HEK293 (cell line): ENCODE measurements around the gene DDX49.

Experiments used
- CTCF ChIA-PET: fragments of 350-600 bp; formaldehyde crosslinking; extraction: SDS; loops from one replicate; lab custom pipeline; 2021; ENCODE audit warnings: antibody characterized with exemption; lab: Yijun Ruan, JAX
- POLR2A ChIA-PET: fragments of 300-600 bp; formaldehyde crosslinking; extraction: SDS; loops from one replicate; lab custom pipeline; 2020; ENCODE audit warnings: antibody characterized with exemption, inconsistent platforms; lab: Yijun Ruan, JAX
- H3K27ac ChIP-seq: fragments of 200-500 bp; sonication (Bioruptor generic); 2 replicates; pipeline ENCODE4 v1.5.1; 2014; ENCODE audit warnings: low read depth, low read length, control low read depth, inconsistent platforms; ENCODE audit errors: extremely low read depth
- H3K36me3 ChIP-seq, 2 experiments: fragments of 200-500 bp in 1 of 2; sonication (Bioruptor generic) in 1 of 2; 1 replicate in 1 of 2; 2 replicates in 1 of 2; pipeline ENCODE4 v1.5.1; 2014 to 2017; ENCODE audit warnings: inconsistent platforms in 2 of 2, low read length in 2 of 2; ENCODE audit not compliant: control insufficient read depth in 2 of 2, insufficient read depth in 1 of 2
- H3K4me1 ChIP-seq: fragments of 200-500 bp; sonication (Bioruptor generic); 2 replicates; pipeline ENCODE4 v1.5.1; 2014; ENCODE audit warnings: mild to moderate bottlenecking, low read length, inconsistent platforms; ENCODE audit not compliant: control insufficient read depth, insufficient read depth
- H3K4me3 ChIP-seq: 2 replicates; pipeline ENCODE4 v1.5.1; 2011; ENCODE audit warnings: low read depth, mild to moderate bottlenecking, control low read depth, low read length, moderate library complexity
- H3K9me3 ChIP-seq: fragments of 200-500 bp; sonication (Bioruptor generic); 2 replicates; pipeline ENCODE4 v1.5.1; 2014; ENCODE audit warnings: low read depth, low read length, inconsistent platforms; ENCODE audit not compliant: control insufficient read depth, insufficient read depth
- FEZF1 ChIP-seq: fragments of 450-650 bp; formaldehyde crosslinking; IDR thresholded peaks from 2 replicates; pipeline ENCODE4 v1.5.1; 2016; ENCODE audit warnings: missing biosample characterization, missing genetic modification characterization
- MEIS1 ChIP-seq: sonication (generic); formaldehyde crosslinking; IDR thresholded peaks from 2 replicates; pipeline ENCODE4 v1.8.1; 2022; ENCODE audit warnings: missing genetic modification reagents, mild to moderate bottlenecking, borderline replicate concordance
- PRDM4 ChIP-seq: fragments of 450-650 bp; formaldehyde crosslinking; IDR thresholded peaks from 2 replicates; pipeline ENCODE4 v1.5.1; 2017; ENCODE audit warnings: missing biosample characterization, missing genetic modification characterization
- RBAK ChIP-seq: fragments of 450-650 bp; formaldehyde crosslinking; IDR thresholded peaks from 2 replicates; pipeline ENCODE4 v1.5.1; 2016; ENCODE audit warnings: missing biosample characterization, missing genetic modification characterization
- ZBTB17 ChIP-seq: fragments of 450-650 bp; formaldehyde crosslinking; IDR thresholded peaks from 2 replicates; pipeline ENCODE4 v1.5.1; 2016; ENCODE audit warnings: missing biosample characterization, missing genetic modification characterization
- ZBTB7A ChIP-seq: fragments of 450-650 bp; formaldehyde crosslinking; IDR thresholded peaks from 2 replicates; pipeline ENCODE4 v1.5.1; 2016; ENCODE audit warnings: low read depth, missing biosample characterization, missing genetic modification characterization
- ZEB2 ChIP-seq: fragments of 450-650 bp; formaldehyde crosslinking; IDR thresholded peaks from 2 replicates; pipeline ENCODE4 v1.5.1; 2016; ENCODE audit warnings: missing biosample characterization, missing genetic modification characterization
- ZFP41 ChIP-seq: fragments of 450-650 bp; formaldehyde crosslinking; IDR thresholded peaks from 2 replicates; pipeline ENCODE4 v1.5.1; 2016; ENCODE audit warnings: missing biosample characterization, missing genetic modification characterization, borderline replicate concordance
- ZNF138 ChIP-seq: fragments of 450-650 bp; formaldehyde crosslinking; IDR thresholded peaks from 2 replicates; pipeline ENCODE4 v1.5.1; 2016; ENCODE audit warnings: missing biosample characterization, missing genetic modification characterization, borderline replicate concordance
- ZNF184 ChIP-seq: fragments of 450-650 bp; IDR thresholded peaks from 2 replicates; pipeline ENCODE4 v1.5.1; 2018; ENCODE audit warnings: missing biosample characterization, mild to moderate bottlenecking, missing genetic modification characterization
- ZNF223 ChIP-seq: fragments of 450-650 bp; formaldehyde crosslinking; IDR thresholded peaks from 2 replicates; pipeline ENCODE4 v1.5.1; 2016; ENCODE audit warnings: missing biosample characterization, missing genetic modification characterization
- ZNF449 ChIP-seq: fragments of 450-650 bp; formaldehyde crosslinking; IDR thresholded peaks from 2 replicates; pipeline ENCODE4 v1.5.1; 2017; ENCODE audit warnings: missing biosample characterization, mild to moderate bottlenecking, missing genetic modification characterization, moderate library complexity
- ZNF561 ChIP-seq: fragments of 450-650 bp; IDR thresholded peaks from 2 replicates; pipeline ENCODE4 v1.5.1; 2018; ENCODE audit warnings: missing biosample characterization, missing genetic modification characterization, borderline replicate concordance
- ZNF677 ChIP-seq: fragments of 450-650 bp; IDR thresholded peaks from 2 replicates; pipeline ENCODE4 v1.5.0; 2018; ENCODE audit warnings: missing biosample characterization, mild to moderate bottlenecking, missing genetic modification characterization, moderate library complexity
- ZNF76 ChIP-seq: fragments of 450-650 bp; formaldehyde crosslinking; IDR thresholded peaks from 2 replicates; pipeline ENCODE4; 2016; ENCODE audit warnings: low read depth, missing biosample characterization, missing genetic modification characterization, borderline replicate concordance
- TF ChIP-seq, protein P1 (sequence below): fragments of 450-650 bp; formaldehyde crosslinking; IDR thresholded peaks from 2 replicates; pipeline ENCODE4 v1.5.1; 2017; ENCODE audit warnings: missing biosample characterization, missing genetic modification characterization
- TF ChIP-seq, protein P2 (sequence below): fragments of 450-650 bp; formaldehyde crosslinking; IDR thresholded peaks from 2 replicates; pipeline ENCODE4 v1.5.1; 2016; ENCODE audit warnings: missing biosample characterization, missing genetic modification characterization

Gene DDX49

GRCh38 chr19:18920400-18920799, 885 bp downstream of the DDX49 start (continued):
- no peak for TF ChIP-seq ZNF449 (tag by site-specific recombination)
- TF ChIP-seq RBAK (tag by site-specific recombination), result no peak
- no peak for TF ChIP-seq ZNF223
- TF ChIP-seq, protein P1, sequence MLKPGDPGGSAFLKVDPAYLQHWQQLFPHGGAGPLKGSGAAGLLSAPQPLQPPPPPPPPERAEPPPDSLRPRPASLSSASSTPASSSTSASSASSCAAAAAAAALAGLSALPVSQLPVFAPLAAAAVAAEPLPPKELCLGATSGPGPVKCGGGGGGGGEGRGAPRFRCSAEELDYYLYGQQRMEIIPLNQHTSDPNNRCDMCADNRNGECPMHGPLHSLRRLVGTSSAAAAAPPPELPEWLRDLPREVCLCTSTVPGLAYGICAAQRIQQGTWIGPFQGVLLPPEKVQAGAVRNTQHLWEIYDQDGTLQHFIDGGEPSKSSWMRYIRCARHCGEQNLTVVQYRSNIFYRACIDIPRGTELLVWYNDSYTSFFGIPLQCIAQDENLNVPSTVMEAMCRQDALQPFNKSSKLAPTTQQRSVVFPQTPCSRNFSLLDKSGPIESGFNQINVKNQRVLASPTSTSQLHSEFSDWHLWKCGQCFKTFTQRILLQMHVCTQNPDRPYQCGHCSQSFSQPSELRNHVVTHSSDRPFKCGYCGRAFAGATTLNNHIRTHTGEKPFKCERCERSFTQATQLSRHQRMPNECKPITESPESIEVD (tag by site-specific recombination), result no peak

DNA sequence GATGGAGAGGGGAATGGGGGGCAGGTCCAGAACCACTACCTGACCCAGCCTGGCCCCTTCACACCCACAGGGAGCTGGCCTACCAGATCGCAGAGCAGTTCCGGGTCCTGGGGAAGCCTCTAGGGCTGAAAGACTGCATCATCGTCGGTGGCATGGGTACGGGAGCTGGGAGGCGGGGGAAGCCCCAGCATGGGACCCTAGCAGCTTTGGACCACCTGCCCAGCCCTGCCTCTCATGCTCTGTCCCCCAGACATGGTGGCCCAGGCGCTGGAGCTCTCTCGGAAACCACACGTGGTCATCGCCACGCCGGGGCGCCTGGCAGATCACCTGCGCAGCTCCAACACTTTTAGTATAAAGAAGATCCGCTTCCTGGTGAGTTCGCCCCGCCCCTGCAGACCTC, 2.1 kb downstream of the DDX49 start:
- Histone ChIP-seq H3K36me3 (peaks cover 10 to 49% of the 10 kb centered on the region in 2 experiments; a peak in 2 of 3 replicates), H3K4me1 (no peaks in the 10 kb centered on the region), H3K27ac (no peak overlapping the region), H3K4me3 (no peak overlapping the region), H3K9me3 (no peaks in the 10 kb centered on the region)
- ChIA-PET CTCF (no interaction called here), POLR2A (no interaction called here)
- TF ChIP-seq ZNF561 (tag by site-specific recombination), result no peak
- no peak for TF ChIP-seq FEZF1 (tag by site-specific recombination)
- no peak for TF ChIP-seq ZNF677
- TF ChIP-seq, protein P1 (tag by site-specific recombination), result no peak
- TF ChIP-seq ZBTB17 (tag by site-specific recombination), result no peak
- no peak for TF ChIP-seq ZFP41 (tag by site-specific recombination)
- TF ChIP-seq ZEB2 (tag by site-specific recombination), result no peak
- no peak for TF ChIP-seq MEIS1 (CRISPR knock-in tag)
- TF ChIP-seq ZNF184, result no peak
- TF ChIP-seq ZNF138 (tag by site-specific recombination), result no peak
- TF ChIP-seq PRDM4, result no peak
- TF ChIP-seq, protein P2, sequence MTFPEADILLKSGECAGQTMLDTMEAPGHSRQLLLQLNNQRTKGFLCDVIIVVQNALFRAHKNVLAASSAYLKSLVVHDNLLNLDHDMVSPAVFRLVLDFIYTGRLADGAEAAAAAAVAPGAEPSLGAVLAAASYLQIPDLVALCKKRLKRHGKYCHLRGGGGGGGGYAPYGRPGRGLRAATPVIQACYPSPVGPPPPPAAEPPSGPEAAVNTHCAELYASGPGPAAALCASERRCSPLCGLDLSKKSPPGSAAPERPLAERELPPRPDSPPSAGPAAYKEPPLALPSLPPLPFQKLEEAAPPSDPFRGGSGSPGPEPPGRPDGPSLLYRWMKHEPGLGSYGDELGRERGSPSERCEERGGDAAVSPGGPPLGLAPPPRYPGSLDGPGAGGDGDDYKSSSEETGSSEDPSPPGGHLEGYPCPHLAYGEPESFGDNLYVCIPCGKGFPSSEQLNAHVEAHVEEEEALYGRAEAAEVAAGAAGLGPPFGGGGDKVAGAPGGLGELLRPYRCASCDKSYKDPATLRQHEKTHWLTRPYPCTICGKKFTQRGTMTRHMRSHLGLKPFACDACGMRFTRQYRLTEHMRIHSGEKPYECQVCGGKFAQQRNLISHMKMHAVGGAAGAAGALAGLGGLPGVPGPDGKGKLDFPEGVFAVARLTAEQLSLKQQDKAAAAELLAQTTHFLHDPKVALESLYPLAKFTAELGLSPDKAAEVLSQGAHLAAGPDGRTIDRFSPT (tag by site-specific recombination), result no peak
- no peak for TF ChIP-seq ZBTB7A (tag by site-specific recombination)
- no peak for TF ChIP-seq ZNF76 (tag by site-specific recombination)
